Neural cell (in vitro differentiated cells): ENCODE results near the gene TAF1C.

ENCODE experiments used
- CTCF ChIP-seq: fragments of 450-650 bp; IDR thresholded peaks from 2 replicates; pipeline ENCODE4 v1.5.1; 2014; ENCODE audit warnings: antibody characterized with exemption, mild to moderate bottlenecking, moderate library complexity; ENCODE audit not compliant: poor library complexity, severe bottlenecking
- EP300 ChIP-seq: fragments of 450-650 bp; conservative IDR thresholded peaks from 2 replicates; pipeline ENCODE4 v1.6.1; 2014; ENCODE audit warnings: antibody characterized with exemption, mild to moderate bottlenecking, moderate library complexity; ENCODE audit not compliant: poor library complexity, severe bottlenecking
- EZH2 ChIP-seq: fragments of 200-600, 300-800 bp; shearing (Covaris generic), sonication (generic); IDR thresholded peaks from 2 replicates; pipeline ENCODE4 v1.6.1; 2014; ENCODE audit warnings: antibody characterized with exemption, low read length, borderline replicate concordance, mild to moderate bottlenecking; ENCODE audit not compliant: insufficient read depth, poor library complexity, severe bottlenecking
- RAD21 ChIP-seq: fragments of 450-650 bp; conservative IDR thresholded peaks from 2 replicates; pipeline ENCODE4 v1.6.1; 2014; ENCODE audit warnings: antibody characterized with exemption, mild to moderate bottlenecking, moderate library complexity
- REST ChIP-seq: IDR thresholded peaks from 2 replicates; pipeline ENCODE4 v1.6.1; 2012; ENCODE audit warnings: borderline replicate concordance
- SMC3 ChIP-seq: fragments of 450-650 bp; conservative IDR thresholded peaks from 2 replicates; pipeline ENCODE4 v1.6.1; 2014; ENCODE audit warnings: antibody characterized with exemption, mild to moderate bottlenecking, moderate library complexity; ENCODE audit not compliant: poor library complexity

- TF ChIP-seq EZH2 (no peak), SMC3 (no peak), CTCF (no peak), EP300 (no peak), RAD21 (no peak), REST (no peak)
Measured at GRCh38 chr16:84181144-84181915, 5.5 kb downstream of the TAF1C start.
